ENCODE measurements around the gene KHDRBS2.

- TF ChIP-seq FOXA1 (IDR thresholded peaks at IDR 0.05) (no peak), BHLHE40 (IDR thresholded peaks at IDR 0.05; ENCODE audit: borderline replicate concordance) (no peak), SUZ12 (IDR thresholded peaks at IDR 0.05) (no peak), SP1 (IDR thresholded peaks at IDR 0.05) (no peak), FOXK2 (IDR thresholded peaks at IDR 0.05) (no peak), TARDBP (IDR thresholded peaks at IDR 0.05) (no peak), ELF4 (IDR thresholded peaks at IDR 0.05) (no peak), FOXM1 (IDR thresholded peaks at IDR 0.05; ENCODE audit: borderline replicate concordance) (no peak), ZNF384 (IDR thresholded peaks at IDR 0.05) (no peak), CTBP1 (IDR thresholded peaks at IDR 0.05; ENCODE audit: borderline replicate concordance) (no peak)
Measured at GRCh38 chr6:61868507-61869080, 417.4 kb downstream of the KHDRBS2 start.
